C4-2B (cell line): ENCODE results near the gene ZNF853.

Experiments
- CTCF ChIP-seq: fragments of 450-650 bp; conservative IDR thresholded peaks from 2 replicates; pipeline ENCODE4 v1.5.1; 2017; ENCODE audit warnings: mild to moderate bottlenecking
- ZFX ChIP-seq: fragments of 450-650 bp; IDR thresholded peaks from 2 replicates; pipeline ENCODE4 v1.6.1; 2017

- TF ChIP-seq CTCF: no peak
- no peak for TF ChIP-seq ZFX
Observed at GRCh38 chr7:6647541-6647940, 32.1 kb downstream of the ZNF853 start.
